Measurements from ENCODE around the gene URI1.

GRCh38 chr19:30059741-30060457, 117.9 kb downstream of the URI1 start:
- TF ChIP-seq POLR2A (IDR thresholded peaks at IDR 0.05), result no peak
- TF ChIP-seq EP300 (IDR thresholded peaks at IDR 0.05), result no peak

Measured in sigmoid colon (tissue), 4 donors.